ENCODE results near the gene RCSD1.
A peak's percentile ranks its signal among the peaks of the same experiment; 100 is the strongest.

RCSD1 gene

DNA sequence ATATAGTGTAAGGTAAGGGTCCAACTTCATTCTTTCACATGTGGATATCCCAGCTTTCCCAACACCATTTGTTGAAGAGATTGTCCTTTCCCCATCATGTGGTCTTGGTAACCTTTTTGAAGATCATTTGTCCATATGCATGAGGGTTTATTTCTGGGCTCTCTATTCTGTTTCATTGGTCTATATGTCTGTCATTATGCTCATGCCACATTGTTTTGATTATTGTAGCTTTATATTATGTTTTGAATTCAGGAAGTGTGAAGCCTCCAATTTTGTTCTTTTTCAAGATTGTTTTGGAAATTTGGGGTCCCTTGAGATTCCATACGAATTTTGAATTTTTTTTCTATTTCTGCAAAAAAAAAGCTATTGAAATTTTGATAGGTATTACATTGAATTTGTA, 15.2 kb upstream of the RCSD1 start:
- Histone ChIP-seq H3K4me1 (ENCODE audit: insufficient read depth, low read length) (peaks cover 60% of the 10 kb centered on the region), H3K9me3 (ENCODE audit: insufficient read depth, low read length, severe bottlenecking) (peaks cover 11% of the 10 kb centered on the region), H3K27me3 (ENCODE audit: insufficient read depth, low read length, poor library complexity) (no peaks in the 10 kb centered on the region), H3K36me3 (ENCODE audit: insufficient read depth, low read length) (no peaks in the 10 kb centered on the region), H3K4me2 (ENCODE audit: insufficient read depth, low read length) (no peak overlapping the region), H3K27ac (ENCODE audit: low read length) (peak overlapping the region; percentile 98), H4K20me1 (ENCODE audit: insufficient read depth, low read length) (no peaks in the 10 kb centered on the region), H3K9ac (ENCODE audit: low read depth, low read length) (no peak overlapping the region), H3K4me3 (ENCODE audit: low read depth in 1 of 2, low read length in 2 of 2) (no peak overlapping the region), H3K79me2 (ENCODE audit: insufficient read depth, low read length) (peaks cover 12% of the 10 kb centered on the region), H2AFZ (ENCODE audit: low read depth, low read length) (no peak overlapping the region)
- ATAC-seq (ENCODE audit: insufficient read depth, low read depth) (no peak), DNase-seq (no peak)
- no peak for TF ChIP-seq EZH2 (IDR thresholded peaks at IDR 0.05; ENCODE audit: borderline replicate concordance, low read depth, low read length, severe bottlenecking)
- TF ChIP-seq, protein P1, sequence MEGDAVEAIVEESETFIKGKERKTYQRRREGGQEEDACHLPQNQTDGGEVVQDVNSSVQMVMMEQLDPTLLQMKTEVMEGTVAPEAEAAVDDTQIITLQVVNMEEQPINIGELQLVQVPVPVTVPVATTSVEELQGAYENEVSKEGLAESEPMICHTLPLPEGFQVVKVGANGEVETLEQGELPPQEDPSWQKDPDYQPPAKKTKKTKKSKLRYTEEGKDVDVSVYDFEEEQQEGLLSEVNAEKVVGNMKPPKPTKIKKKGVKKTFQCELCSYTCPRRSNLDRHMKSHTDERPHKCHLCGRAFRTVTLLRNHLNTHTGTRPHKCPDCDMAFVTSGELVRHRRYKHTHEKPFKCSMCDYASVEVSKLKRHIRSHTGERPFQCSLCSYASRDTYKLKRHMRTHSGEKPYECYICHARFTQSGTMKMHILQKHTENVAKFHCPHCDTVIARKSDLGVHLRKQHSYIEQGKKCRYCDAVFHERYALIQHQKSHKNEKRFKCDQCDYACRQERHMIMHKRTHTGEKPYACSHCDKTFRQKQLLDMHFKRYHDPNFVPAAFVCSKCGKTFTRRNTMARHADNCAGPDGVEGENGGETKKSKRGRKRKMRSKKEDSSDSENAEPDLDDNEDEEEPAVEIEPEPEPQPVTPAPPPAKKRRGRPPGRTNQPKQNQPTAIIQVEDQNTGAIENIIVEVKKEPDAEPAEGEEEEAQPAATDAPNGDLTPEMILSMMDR (IDR thresholded peaks at IDR 0.05; ENCODE audit: borderline replicate concordance, extremely low read depth, low read length, poor library complexity, severe bottlenecking), result no peak

DNA sequence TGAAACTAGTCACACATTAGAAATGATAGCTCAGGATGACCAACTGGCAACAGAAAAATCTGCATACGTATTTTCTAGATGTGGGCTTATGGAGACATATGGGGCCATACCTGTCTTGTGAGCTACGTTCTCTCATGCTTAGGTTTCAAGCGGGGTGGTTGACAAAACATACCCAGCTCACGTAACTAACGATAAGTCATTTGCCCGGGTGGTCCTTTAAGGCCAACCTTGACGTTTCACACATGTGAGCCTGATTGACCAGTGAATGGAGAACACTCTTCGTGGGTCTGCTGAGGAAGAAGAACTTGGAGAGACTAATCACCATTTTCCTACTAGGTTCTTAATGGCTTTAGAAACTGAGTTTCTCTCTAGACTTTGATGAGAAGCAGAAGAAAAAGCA, 13.5 kb upstream of the RCSD1 start:
- peak overlapping the region; percentile 58 for H3K4me2 ChIP-seq (ENCODE audit: insufficient read depth, low read length)
- H3K27ac ChIP-seq (ENCODE audit: low read length), result peak overlapping the region; percentile 98
- H3K36me3 ChIP-seq (ENCODE audit: insufficient read depth, low read length), result no peaks in the 10 kb centered on the region
- peaks cover 11% of the 10 kb centered on the region for H3K9me3 ChIP-seq (ENCODE audit: insufficient read depth, low read length, severe bottlenecking)
- peaks cover 12% of the 10 kb centered on the region for H3K79me2 ChIP-seq (ENCODE audit: insufficient read depth, low read length)
- H4K20me1 ChIP-seq (ENCODE audit: insufficient read depth, low read length), result no peaks in the 10 kb centered on the region
- H3K4me3 ChIP-seq (ENCODE audit: low read depth in 1 of 2, low read length in 2 of 2), result peak overlapping the region; percentile 1 to 51; a peak in 2 of 4 replicates
- H3K9ac ChIP-seq (ENCODE audit: low read depth, low read length), result peak overlapping the region; percentile 62
- peaks cover 74% of the 10 kb centered on the region for H3K4me1 ChIP-seq (ENCODE audit: insufficient read depth, low read length)
- peak overlapping the region; percentile 11 for H2AFZ ChIP-seq (ENCODE audit: low read depth, low read length)
- TF ChIP-seq, protein P1 (IDR thresholded peaks at IDR 0.05; ENCODE audit: borderline replicate concordance, extremely low read depth, low read length, poor library complexity, severe bottlenecking), result no peak
- no peak for TF ChIP-seq EZH2 (IDR thresholded peaks at IDR 0.05; ENCODE audit: borderline replicate concordance, low read depth, low read length, severe bottlenecking)
- no peaks in the 10 kb centered on the region for H3K27me3 ChIP-seq (ENCODE audit: insufficient read depth, low read length, poor library complexity)
- DNase-seq (no peak), ATAC-seq (ENCODE audit: insufficient read depth, low read depth) (no peak)

DNA sequence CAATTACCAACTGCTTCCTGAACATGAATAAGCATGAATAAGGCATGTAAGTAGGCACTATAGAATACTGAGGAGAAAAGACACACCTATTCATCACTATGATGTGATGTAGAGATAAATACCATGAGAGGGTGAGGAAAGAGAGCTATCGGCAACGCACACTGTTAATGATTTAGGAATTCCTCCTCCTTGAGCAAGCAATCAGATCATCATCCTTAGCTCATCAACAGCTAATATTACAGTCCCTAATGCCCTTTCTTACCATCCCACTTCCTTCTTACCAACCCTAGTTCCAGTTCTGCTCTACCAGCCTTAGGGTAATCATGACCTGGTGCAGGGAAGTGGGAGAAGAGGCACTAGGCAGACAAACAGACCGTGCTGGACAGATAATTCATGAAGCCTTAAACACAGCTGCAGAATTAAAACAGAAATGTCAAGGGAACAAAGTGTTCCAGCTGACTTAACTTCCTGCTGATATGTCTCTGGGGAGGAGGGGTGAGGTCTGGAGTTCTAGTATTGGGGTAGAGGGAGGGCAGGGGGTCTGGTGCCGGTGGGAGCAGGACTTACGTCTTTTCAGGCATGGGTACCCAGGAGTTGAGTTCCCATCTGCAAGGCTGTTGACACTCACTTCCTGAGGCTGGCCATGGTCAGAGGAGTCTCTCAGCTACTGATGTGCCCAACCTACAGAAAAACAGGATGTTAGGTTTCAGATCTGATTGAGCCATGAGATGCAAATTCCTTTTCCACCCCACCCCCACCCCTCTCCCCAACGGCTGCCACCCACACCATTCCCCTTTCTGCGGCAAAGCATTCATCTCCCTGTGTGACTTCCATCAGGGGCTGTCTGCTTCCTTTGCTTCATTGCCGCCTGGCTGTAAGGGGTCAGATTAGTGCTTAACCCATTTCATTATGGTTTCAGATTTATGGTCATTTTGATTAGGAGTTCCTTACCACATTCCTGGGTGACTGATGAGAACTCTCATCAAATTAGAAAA, 12.6 kb upstream of the RCSD1 start:
- DNase-seq (peak; percentile 91), ATAC-seq (ENCODE audit: insufficient read depth, low read depth) (peak; percentile 84)
- H3K79me2 ChIP-seq (ENCODE audit: insufficient read depth, low read length), result peaks cover 12% of the 10 kb centered on the region
- peaks cover 74% of the 10 kb centered on the region for H3K4me1 ChIP-seq (ENCODE audit: insufficient read depth, low read length)
- peaks cover 11% of the 10 kb centered on the region for H3K9me3 ChIP-seq (ENCODE audit: insufficient read depth, low read length, severe bottlenecking)
- H2AFZ ChIP-seq (ENCODE audit: low read depth, low read length), result no peak overlapping the region
- peak overlapping the region; percentile 58 for H3K4me2 ChIP-seq (ENCODE audit: insufficient read depth, low read length)
- H3K36me3 ChIP-seq (ENCODE audit: insufficient read depth, low read length), result no peaks in the 10 kb centered on the region
- peak overlapping the region; percentile 62 for H3K9ac ChIP-seq (ENCODE audit: low read depth, low read length)
- TF ChIP-seq EZH2 (IDR thresholded peaks at IDR 0.05; ENCODE audit: borderline replicate concordance, low read depth, low read length, severe bottlenecking), result no peak
- TF ChIP-seq, protein P1 (IDR thresholded peaks at IDR 0.05; ENCODE audit: borderline replicate concordance, extremely low read depth, low read length, poor library complexity, severe bottlenecking), result peak; percentile 3
- no peaks in the 10 kb centered on the region for H4K20me1 ChIP-seq (ENCODE audit: insufficient read depth, low read length)
- H3K27me3 ChIP-seq (ENCODE audit: insufficient read depth, low read length, poor library complexity), result no peaks in the 10 kb centered on the region
- peak overlapping the region; percentile 1 to 51; a peak in 2 of 4 replicates for H3K4me3 ChIP-seq (ENCODE audit: low read depth in 1 of 2, low read length in 2 of 2)
- H3K27ac ChIP-seq (ENCODE audit: low read length), result peak overlapping the region; percentile 98
